Transverse colon (tissue), 4 donors: ENCODE results near the gene PIAS4. TPM values are rescaled to one million over a fixed set of nuclear protein-coding genes. Genes with fewer than 3 reads are reported as not detected.

Experiments
- DNase-seq: peaks from one replicate; pipeline ENCODE4 v3.0.0-alpha.2; 2019
- H3K27ac ChIP-seq, 4 donors: fragments of 200-600 bp; sonication (generic); 2 replicates each; pipeline ENCODE4 v1.5.1; 2016 to 2018; ENCODE audit warnings: inconsistent platforms in 4 of 4
- H3K27me3 ChIP-seq: fragments of 200-600 bp; sonication (generic); 2 replicates; pipeline ENCODE4 v1.5.1; 2017; ENCODE audit warnings: inconsistent platforms
- H3K36me3 ChIP-seq, 4 donors: fragments of 200-600 bp; sonication (generic); 2 replicates each; pipeline ENCODE4 v1.5.1; 2017 to 2019; ENCODE audit warnings: inconsistent platforms in 4 of 4
- H3K4me1 ChIP-seq, 4 donors: fragments of 200-600 bp; sonication (generic); 2 replicates each; pipeline ENCODE4 v1.5.1; 2017 to 2020; ENCODE audit warnings: inconsistent platforms in 4 of 4
- H3K4me3 ChIP-seq, 4 donors: fragments of 200-600 bp; sonication (generic); 1 replicate in 1 of 4; 2 replicates in 3 of 4; pipeline versions ENCODE4 v1.5.1 to v1.6.1; 2017 to 2019; ENCODE audit warnings: inconsistent platforms in 4 of 4
- H3K9me3 ChIP-seq, 2 donors: fragments of 200-600 bp; sonication (generic); 2 replicates each; pipeline ENCODE4 v1.5.1; 2017 to 2019; ENCODE audit warnings: inconsistent platforms in 2 of 2
- EP300 ChIP-seq: sonication (generic); formaldehyde crosslinking; IDR thresholded peaks from one replicate; pipeline ENCODE4 v1.6.1; 2017; ENCODE audit warnings: antibody characterized with exemption, low read depth
- POLR2A ChIP-seq: fragments of 450-650 bp; IDR thresholded peaks from one replicate; pipeline ENCODE4 v1.6.1; 2016; ENCODE audit warnings: antibody characterized with exemption, mild to moderate bottlenecking, moderate library complexity
- POLR2AphosphoS5 ChIP-seq, 3 donors: sonication (generic); formaldehyde crosslinking; IDR thresholded peaks; one replicate each; pipeline ENCODE4 v1.6.1; 2016; ENCODE audit warnings: antibody characterized with exemption in 3 of 3
- WGBS, 2 donors: methylation state at CpG; one replicate each; pipeline ENCODE4 v1.1.5; 2018; ENCODE audit warnings: low coverage in 1 of 2; 5-methylcytosine and 5-hydroxymethylcytosine counted together
- in situ Hi-C, 4 donors: fragments of 200-750 bp; cut with MboI; loops; one replicate each; pipeline versions ENCODE4 v1.15.0 to v1.15.1; 2017; ENCODE audit warnings: low sequenced_read_pairs in 3 of 4, low pct_ligation_motif_present in 1 of 4, low pct_unique_long_range_greater_than_20kb in 1 of 4
- intact Hi-C: fragments of 100-400 bp; cut with DNase I; formaldehyde crosslinking; loops from one replicate; pipeline ENCODE4 v1.15.1; 2023; ENCODE audit warnings: low total_unique reads
- total RNA-seq, 4 donors: library from RNA; depleted of rRNA; stranded (reverse); fragments of >200 nt; gene quantifications; one replicate each; pipeline ENCODE4 v1.1.0, GENCODE V29; 2016
- TF ChIP-seq, protein P1 (sequence below), 5 experiments: fragments of 200-600 bp in 3 of 5; fragments of 450-650 bp in 2 of 5; sonication (generic) in 3 of 5; IDR thresholded peaks; 1 replicate in 2 of 5; 2 replicates in 3 of 5; pipeline ENCODE4 v1.5.1; 2016 to 2017; ENCODE audit warnings: antibody characterized with exemption in 5 of 5, inconsistent platforms in 3 of 5, mild to moderate bottlenecking in 2 of 5, moderate library complexity in 1 of 5

PIAS4 gene
- total RNA-seq, 4 donors from 2014 or later: 15.5 to 110 (median 23.0) TPM

DNA sequence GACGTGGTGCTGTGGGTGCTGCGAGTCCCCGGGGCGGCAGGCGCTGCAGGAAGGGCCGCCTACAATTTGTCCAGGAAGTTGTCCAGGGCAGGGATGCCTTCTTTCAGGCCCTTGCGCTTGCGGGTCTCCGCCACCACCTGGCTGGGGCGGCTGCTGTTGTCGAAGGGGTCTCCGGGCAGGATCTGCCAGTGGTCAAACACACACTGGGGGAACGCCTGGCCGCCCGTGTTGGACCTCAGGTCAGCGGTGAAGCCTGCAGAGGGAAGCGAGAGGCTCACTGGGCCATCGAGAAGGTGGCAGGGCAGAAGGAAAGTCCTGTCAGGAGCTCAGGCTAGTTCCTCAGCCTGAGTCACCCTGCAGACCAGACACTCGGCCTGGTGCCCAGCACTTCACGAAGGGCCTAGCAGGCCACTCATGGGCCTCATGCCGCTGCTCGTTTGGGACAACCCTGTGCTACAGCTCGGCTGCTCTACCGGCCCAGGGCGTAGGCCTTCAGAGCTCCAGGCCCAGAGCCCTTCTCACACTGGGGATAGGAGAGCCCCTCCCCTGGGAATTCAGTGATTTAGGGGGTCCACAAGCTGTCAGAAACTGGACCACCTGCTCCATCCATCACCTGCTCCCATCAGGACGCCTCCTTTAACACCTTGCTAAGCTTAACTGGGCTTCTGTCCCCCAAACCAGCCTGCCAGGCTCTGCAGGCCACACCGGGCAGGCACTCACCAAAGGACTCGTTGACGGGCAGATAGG lies 30.9 kb upstream of the PIAS4 start:
- in situ Hi-C loops (loop anchor here in 1 of 4 donors (25.0 kb wide), 1 partner anchor 161 kb away; no protein-coding TSS in a partner anchor), intact Hi-C loops (no loop called here)
- Histone ChIP-seq H3K4me3 (no peak overlapping the region), H3K9me3 (no peaks in the 10 kb centered on the region), H3K27me3 (no peaks in the 10 kb centered on the region), H3K27ac (no peak overlapping the region), H3K4me1 (peaks cover 0 to 3% (median 1%) of the 10 kb centered on the region in 4 donors), H3K36me3 (peaks cover 0 to 61% (median 30%) of the 10 kb centered on the region in 4 donors)
- peak in 1 of 3 donors; percentile 40 for TF ChIP-seq POLR2AphosphoS5 (IDR thresholded peaks at IDR 0.05)
- no peak for TF ChIP-seq EP300
- TF ChIP-seq, protein P1, sequence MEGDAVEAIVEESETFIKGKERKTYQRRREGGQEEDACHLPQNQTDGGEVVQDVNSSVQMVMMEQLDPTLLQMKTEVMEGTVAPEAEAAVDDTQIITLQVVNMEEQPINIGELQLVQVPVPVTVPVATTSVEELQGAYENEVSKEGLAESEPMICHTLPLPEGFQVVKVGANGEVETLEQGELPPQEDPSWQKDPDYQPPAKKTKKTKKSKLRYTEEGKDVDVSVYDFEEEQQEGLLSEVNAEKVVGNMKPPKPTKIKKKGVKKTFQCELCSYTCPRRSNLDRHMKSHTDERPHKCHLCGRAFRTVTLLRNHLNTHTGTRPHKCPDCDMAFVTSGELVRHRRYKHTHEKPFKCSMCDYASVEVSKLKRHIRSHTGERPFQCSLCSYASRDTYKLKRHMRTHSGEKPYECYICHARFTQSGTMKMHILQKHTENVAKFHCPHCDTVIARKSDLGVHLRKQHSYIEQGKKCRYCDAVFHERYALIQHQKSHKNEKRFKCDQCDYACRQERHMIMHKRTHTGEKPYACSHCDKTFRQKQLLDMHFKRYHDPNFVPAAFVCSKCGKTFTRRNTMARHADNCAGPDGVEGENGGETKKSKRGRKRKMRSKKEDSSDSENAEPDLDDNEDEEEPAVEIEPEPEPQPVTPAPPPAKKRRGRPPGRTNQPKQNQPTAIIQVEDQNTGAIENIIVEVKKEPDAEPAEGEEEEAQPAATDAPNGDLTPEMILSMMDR (IDR thresholded peaks at IDR 0.05): no peak
- 91% methylated on average over 28 of the region's 29 CpGs; no CpG with 5 or more reads in 1 of the 2 donors for WGBS, 2 donors
- no peak for DNase-seq

DNA sequence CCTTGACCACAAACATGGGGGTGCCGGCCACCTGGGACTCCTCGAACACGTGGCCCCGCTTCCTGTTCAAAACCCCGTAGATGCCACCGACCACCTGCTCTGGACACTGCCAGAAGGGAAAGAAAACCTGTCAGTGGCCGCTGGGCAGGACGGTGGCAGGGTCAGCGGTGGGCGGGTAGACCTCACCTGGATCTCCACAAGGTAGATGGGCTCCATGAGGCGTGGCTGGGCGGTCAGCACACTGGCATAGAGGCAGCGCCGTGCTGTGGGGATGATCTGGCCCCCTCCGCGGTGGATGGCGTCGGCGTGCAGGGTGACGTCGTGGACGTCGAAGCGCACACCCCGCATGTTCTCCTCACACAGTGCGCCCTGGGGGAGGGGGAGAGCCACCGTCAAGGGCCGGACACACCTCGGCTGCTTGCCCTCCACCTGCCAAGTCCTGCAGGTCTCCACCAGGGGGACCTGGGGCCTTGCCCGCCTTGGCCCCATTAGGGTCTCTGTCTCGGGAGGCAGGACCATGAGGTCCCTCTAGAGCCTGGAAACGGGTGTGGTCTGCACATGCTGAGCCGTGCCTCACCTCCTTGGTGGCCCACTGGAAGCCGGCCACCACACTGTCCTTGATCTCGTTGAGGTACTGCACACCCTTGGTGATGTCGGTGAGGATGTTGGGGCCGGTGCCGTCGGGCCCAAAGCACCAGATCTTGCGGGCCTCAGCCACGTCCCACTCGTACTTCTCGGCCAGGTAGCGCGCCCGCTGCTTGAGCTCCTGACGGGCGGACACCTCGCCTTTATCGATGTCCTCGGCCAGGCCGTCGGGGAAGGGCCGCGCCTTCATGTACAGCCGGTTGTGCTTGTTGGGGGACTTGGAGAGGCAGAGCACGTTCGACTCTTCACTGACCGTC lies 30.0 kb upstream of the PIAS4 start:
- no peak for DNase-seq
- H3K36me3 ChIP-seq: peaks cover 0 to 69% (median 36%) of the 10 kb centered on the region in 4 donors
- no peaks in the 10 kb centered on the region for H3K27me3 ChIP-seq
- intact Hi-C loops: no loop called here
- 94% methylated on average over 59 of the region's 59 CpGs; no CpG with 5 or more reads in 1 of the 2 donors for WGBS, 2 donors
- no peak overlapping the region for H3K4me3 ChIP-seq
- H3K9me3 ChIP-seq: no peaks in the 10 kb centered on the region
- H3K4me1 ChIP-seq: peaks cover 0 to 2% (median 0%) of the 10 kb centered on the region in 4 donors
- H3K27ac ChIP-seq: no peak overlapping the region
- in situ Hi-C loops: loop anchor here in 1 of 4 donors (25.0 kb wide), 1 partner anchor 160 kb away; no protein-coding TSS in a partner anchor
- TF ChIP-seq POLR2A: no peak
- TF ChIP-seq, protein P1 (IDR thresholded peaks at IDR 0.05): peak in 1 of 5 experiments; percentile 16
- TF ChIP-seq POLR2AphosphoS5 (IDR thresholded peaks at IDR 0.05): peak in 2 of 3 donors; percentile 39 to 52

GRCh38 chr19:3978145-3978544 lies 29.4 kb upstream of the PIAS4 start:
- intact Hi-C loops (no loop called here), in situ Hi-C loops (loop anchor here in 1 of 4 donors (25.0 kb wide), 1 partner anchor 159 kb away; no protein-coding TSS in a partner anchor)
- peaks cover 0 to 76% (median 39%) of the 10 kb centered on the region in 4 donors for H3K36me3 ChIP-seq
- TF ChIP-seq EP300: no peak
- TF ChIP-seq, protein P1 (IDR thresholded peaks at IDR 0.05): no peak
- no peak for TF ChIP-seq POLR2AphosphoS5 (IDR thresholded peaks at IDR 0.05)
- TF ChIP-seq POLR2A: no peak
- no peaks in the 10 kb centered on the region for H3K27me3 ChIP-seq
- no peak overlapping the region for H3K4me3 ChIP-seq
- no peaks in the 10 kb centered on the region for H3K9me3 ChIP-seq
- no peak for DNase-seq
- peaks cover 0 to 6% (median 1%) of the 10 kb centered on the region in 4 donors for H3K4me1 ChIP-seq
- 90 to 100% methylated on average over 1 to 19 of the region's 19 CpGs for WGBS, 2 donors
- H3K27ac ChIP-seq: no peak overlapping the region

DNA sequence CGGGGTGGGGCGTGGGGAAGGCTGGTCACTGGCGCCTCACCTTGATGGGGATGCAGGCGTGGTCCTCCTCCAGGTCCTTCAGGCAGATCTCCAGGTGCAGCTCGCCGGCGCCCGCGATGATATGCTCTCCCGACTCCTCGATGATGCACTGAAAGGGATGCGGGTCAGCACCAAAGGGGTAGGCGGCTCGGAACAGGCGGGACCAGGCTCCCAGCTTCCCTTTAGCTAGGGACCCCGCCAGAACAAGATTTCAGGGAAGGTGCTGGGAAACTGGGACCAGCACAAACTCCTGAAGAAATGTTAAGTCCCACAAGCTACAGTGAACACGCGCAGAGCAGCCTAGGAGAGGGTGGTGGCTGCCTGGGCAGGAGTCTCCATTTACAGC lies 28.3 kb upstream of the PIAS4 start:
- no peak for TF ChIP-seq POLR2A
- TF ChIP-seq, protein P1 (IDR thresholded peaks at IDR 0.05): no peak
- TF ChIP-seq POLR2AphosphoS5 (IDR thresholded peaks at IDR 0.05): no peak
- TF ChIP-seq EP300: no peak
- Histone ChIP-seq H3K4me3 (no peak overlapping the region), H3K4me1 (peaks cover 8 to 17% (median 12%) of the 10 kb centered on the region in 4 donors), H3K9me3 (no peaks in the 10 kb centered on the region), H3K27me3 (no peaks in the 10 kb centered on the region), H3K36me3 (peaks cover 0 to 85% (median 39%) of the 10 kb centered on the region in 4 donors), H3K27ac (no peak overlapping the region)
- DNase-seq: no peak
- 93% methylated on average over 18 of the region's 18 CpGs; no CpG with 5 or more reads in 1 of the 2 donors for WGBS, 2 donors
- in situ Hi-C loops (loop anchor here in 1 of 4 donors (25.0 kb wide), 1 partner anchor 158 kb away; no protein-coding TSS in a partner anchor), intact Hi-C loops (no loop called here)
